OCI-LY1 (cell line): ENCODE measurements around the gene DHRS7B.

Source experiments
- CTCF ChIP-seq: fragments of 200-600 bp; sonication (generic), shearing (Covaris generic); IDR thresholded peaks from 2 replicates; pipeline ENCODE4 v1.5.1; 2017; ENCODE audit warnings: mild to moderate bottlenecking, antibody characterized with exemption, low read length, moderate library complexity, mixed read lengths
- EZH2 ChIP-seq: fragments of 200-600 bp; sonication (generic), shearing (Covaris generic); IDR thresholded peaks from 2 replicates; pipeline ENCODE4 v1.8.0; 2017; ENCODE audit warnings: borderline replicate concordance, mixed run types, mild to moderate bottlenecking, antibody characterized with exemption, low read length, moderate library complexity, mixed read lengths

GRCh38 chr17:21194226-21194625, 67.5 kb downstream of the DHRS7B start:
- no peak for TF ChIP-seq CTCF
- no peak for TF ChIP-seq EZH2
